BLaER1 (cell line): ENCODE data around the gene NLRP3.
"Not testable (repeated sequence)": the region's sequence is repeated elsewhere in the genome, so short reads cannot be mapped to it uniquely, and the experiment has no call there.

ENCODE experiments used
- H3K27ac ChIP-seq: shearing (Covaris generic); formaldehyde crosslinking; 2 replicates; pipeline ENCODE4 v1.8.1; 2022
- H3K27me3 ChIP-seq: shearing (Covaris generic); formaldehyde crosslinking; 2 replicates; pipeline ENCODE4 v1.8.1; 2022
- H3K36me3 ChIP-seq: shearing (Covaris generic); formaldehyde crosslinking; 2 replicates; pipeline ENCODE4 v1.8.1; 2022
- H3K4me1 ChIP-seq: shearing (Covaris generic); formaldehyde crosslinking; 2 replicates; pipeline ENCODE4 v1.8.1; 2022
- H3K4me2 ChIP-seq: shearing (Covaris generic); formaldehyde crosslinking; 2 replicates; pipeline ENCODE4 v1.8.1; 2022
- H3K4me3 ChIP-seq: shearing (Covaris generic); formaldehyde crosslinking; 2 replicates; pipeline ENCODE4 v1.8.1; 2022
- H3K9ac ChIP-seq: shearing (Covaris generic); formaldehyde crosslinking; 2 replicates; pipeline ENCODE4 v1.8.1; 2022
- H3K9me3 ChIP-seq: shearing (Covaris generic); formaldehyde crosslinking; 2 replicates; pipeline ENCODE4 v1.8.1; 2022
- H4K20me1 ChIP-seq: shearing (Covaris generic); formaldehyde crosslinking; 2 replicates; pipeline ENCODE4 v1.8.1; 2022
- Cebpa-rat ChIP-seq: shearing (Covaris generic); IDR thresholded peaks from 2 replicates; pipeline ENCODE4 v1.8.1; 2022

The NLRP3 gene

GRCh38 chr1:247469141-247469535 is 53.2 kb downstream of the NLRP3 start:
- H3K4me3 ChIP-seq, result no peak overlapping the region
- no peak for TF ChIP-seq Cebpa-rat
- no peaks in the 10 kb centered on the region for H3K9me3 ChIP-seq
- H3K4me1 ChIP-seq, result no peaks in the 10 kb centered on the region
- no peaks in the 10 kb centered on the region for H3K27me3 ChIP-seq
- H3K4me2 ChIP-seq, result no peak overlapping the region
- no peaks in the 10 kb centered on the region for H4K20me1 ChIP-seq
- no peak overlapping the region for H3K27ac ChIP-seq
- H3K9ac ChIP-seq, result no peak overlapping the region
- no peaks in the 10 kb centered on the region for H3K36me3 ChIP-seq

- not testable (repeated sequence) for H3K36me3 ChIP-seq, H4K20me1 ChIP-seq, H3K27ac ChIP-seq, H3K4me1 ChIP-seq, H3K9me3 ChIP-seq, H3K4me3 ChIP-seq, H3K4me2 ChIP-seq, H3K27me3 ChIP-seq, H3K9ac ChIP-seq
These were observed 55.0 kb downstream of the NLRP3 start for GRCh38 chr1:247470942-247471429.

DNA sequence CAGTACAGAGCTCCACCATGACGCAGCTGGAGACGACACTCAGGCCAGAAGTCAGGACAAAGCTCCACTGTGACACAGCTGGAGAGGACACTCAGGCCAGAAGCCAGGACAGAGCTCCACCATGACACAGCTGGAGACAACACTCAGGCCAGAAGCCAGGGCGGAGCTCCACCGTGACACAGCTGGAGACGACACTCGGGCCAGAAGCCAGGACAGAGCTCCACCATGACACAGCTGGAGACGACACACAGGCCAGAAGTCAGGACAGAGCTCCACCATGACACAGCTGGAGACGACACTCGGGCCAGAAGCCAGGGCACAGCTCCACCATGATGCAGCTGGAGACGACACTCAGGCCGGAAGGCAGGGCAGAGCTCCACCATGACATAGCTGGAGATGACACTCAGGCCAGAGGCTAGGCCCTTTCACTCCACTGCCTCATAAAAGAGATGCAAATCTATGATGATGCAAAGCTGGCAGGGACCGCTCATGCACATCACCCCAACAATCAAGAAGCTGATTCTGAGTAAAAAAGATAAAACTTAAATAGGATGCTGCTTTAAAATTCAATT is 55.6 kb downstream of the NLRP3 start:
- H3K4me3 ChIP-seq, result no peak overlapping the region
- no peak overlapping the region for H3K27ac ChIP-seq
- no peaks in the 10 kb centered on the region for H3K36me3 ChIP-seq
- no peaks in the 10 kb centered on the region for H3K27me3 ChIP-seq
- H3K4me2 ChIP-seq, result no peak overlapping the region
- no peak for TF ChIP-seq Cebpa-rat
- no peak overlapping the region for H3K9ac ChIP-seq
- peaks cover 9% of the 10 kb centered on the region for H3K9me3 ChIP-seq
- H3K4me1 ChIP-seq, result no peaks in the 10 kb centered on the region; the same call in 1 of the 2 replicates
- no peaks in the 10 kb centered on the region for H4K20me1 ChIP-seq

DNA sequence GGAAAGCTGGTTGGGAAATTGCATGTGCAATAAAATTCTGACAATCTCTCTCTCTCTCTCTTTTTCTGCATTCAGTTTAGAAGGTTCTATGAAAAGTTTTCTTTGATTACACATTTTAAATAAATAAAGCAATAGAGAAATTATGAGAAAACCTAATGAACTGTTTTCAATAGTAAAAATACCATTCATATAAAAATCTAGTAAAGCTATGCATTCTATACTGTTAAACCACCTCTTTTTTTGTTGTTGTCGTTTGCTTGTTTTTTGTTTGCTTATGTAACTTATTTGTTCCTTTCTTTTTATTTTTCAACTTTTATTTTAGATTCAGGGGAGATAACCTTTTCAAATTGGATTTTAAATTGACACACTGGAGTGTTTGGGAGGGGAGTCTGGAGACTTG is 56.1 kb downstream of the NLRP3 start:
- no peaks in the 10 kb centered on the region for H3K27me3 ChIP-seq
- H3K36me3 ChIP-seq, result no peaks in the 10 kb centered on the region
- no peak overlapping the region for H3K27ac ChIP-seq
- TF ChIP-seq Cebpa-rat, result no peak
- H3K9ac ChIP-seq, result no peak overlapping the region
- no peak overlapping the region for H3K4me2 ChIP-seq
- no peaks in the 10 kb centered on the region; the same call in 1 of the 2 replicates for H3K4me1 ChIP-seq
- no peaks in the 10 kb centered on the region for H4K20me1 ChIP-seq
- H3K9me3 ChIP-seq, result peaks cover 9% of the 10 kb centered on the region
- no peak overlapping the region for H3K4me3 ChIP-seq

- no peak overlapping the region for H3K27ac ChIP-seq
- H3K4me2 ChIP-seq, result no peak overlapping the region
- H3K4me1 ChIP-seq, result no peaks in the 10 kb centered on the region; the same call in 1 of the 2 replicates
- H4K20me1 ChIP-seq, result no peaks in the 10 kb centered on the region
- TF ChIP-seq Cebpa-rat, result no peak
- H3K27me3 ChIP-seq, result no peaks in the 10 kb centered on the region
- peaks cover 9% of the 10 kb centered on the region for H3K9me3 ChIP-seq
- no peak overlapping the region for H3K4me3 ChIP-seq
- H3K36me3 ChIP-seq, result no peaks in the 10 kb centered on the region
- no peak overlapping the region for H3K9ac ChIP-seq
These were observed 58.4 kb downstream of the NLRP3 start for GRCh38 chr1:247474367-247474766.

GRCh38 chr1:247475793-247476192 is 59.8 kb downstream of the NLRP3 start:
- H3K27ac ChIP-seq, result no peak overlapping the region
- no peaks in the 10 kb centered on the region for H3K27me3 ChIP-seq
- TF ChIP-seq Cebpa-rat, result no peak
- H3K4me1 ChIP-seq, result no peaks in the 10 kb centered on the region; the same call in 1 of the 2 replicates
- H3K9me3 ChIP-seq, result peaks cover 9% of the 10 kb centered on the region
- H4K20me1 ChIP-seq, result no peaks in the 10 kb centered on the region
- no peak overlapping the region for H3K4me3 ChIP-seq
- no peak overlapping the region for H3K9ac ChIP-seq
- no peak overlapping the region for H3K4me2 ChIP-seq
- H3K36me3 ChIP-seq, result no peaks in the 10 kb centered on the region

GRCh38 chr1:247476328-247477058 is 60.5 kb downstream of the NLRP3 start:
- H3K27me3 ChIP-seq, H3K4me2 ChIP-seq, H3K27ac ChIP-seq, H3K4me3 ChIP-seq, H3K36me3 ChIP-seq, H3K9ac ChIP-seq, H4K20me1 ChIP-seq, H3K4me1 ChIP-seq, H3K9me3 ChIP-seq: not testable (repeated sequence)

GRCh38 chr1:247482747-247483146 is 66.8 kb downstream of the NLRP3 start:
- no peaks in the 10 kb centered on the region for H3K36me3 ChIP-seq
- no peaks in the 10 kb centered on the region for H3K9me3 ChIP-seq
- H3K4me1 ChIP-seq, result no peaks in the 10 kb centered on the region
- no peaks in the 10 kb centered on the region for H3K27me3 ChIP-seq
- H4K20me1 ChIP-seq, result no peaks in the 10 kb centered on the region
- no peak overlapping the region for H3K4me2 ChIP-seq
- H3K9ac ChIP-seq, result no peak overlapping the region
- no peak overlapping the region for H3K4me3 ChIP-seq
- no peak for TF ChIP-seq Cebpa-rat
- no peak overlapping the region for H3K27ac ChIP-seq

GRCh38 chr1:247487057-247487456 is 71.1 kb downstream of the NLRP3 start:
- Histone ChIP-seq H4K20me1 (no peaks in the 10 kb centered on the region), H3K9ac (no peak overlapping the region), H3K4me2 (no peak overlapping the region), H3K27me3 (no peaks in the 10 kb centered on the region), H3K36me3 (no peaks in the 10 kb centered on the region), H3K9me3 (no peaks in the 10 kb centered on the region), H3K4me3 (no peak overlapping the region), H3K27ac (no peak overlapping the region), H3K4me1 (no peaks in the 10 kb centered on the region)
- TF ChIP-seq Cebpa-rat, result no peak

- no peaks in the 10 kb centered on the region for H3K4me1 ChIP-seq
- no peak for TF ChIP-seq Cebpa-rat
These were observed 75.4 kb downstream of the NLRP3 start for GRCh38 chr1:247491328-247491727.

DNA sequence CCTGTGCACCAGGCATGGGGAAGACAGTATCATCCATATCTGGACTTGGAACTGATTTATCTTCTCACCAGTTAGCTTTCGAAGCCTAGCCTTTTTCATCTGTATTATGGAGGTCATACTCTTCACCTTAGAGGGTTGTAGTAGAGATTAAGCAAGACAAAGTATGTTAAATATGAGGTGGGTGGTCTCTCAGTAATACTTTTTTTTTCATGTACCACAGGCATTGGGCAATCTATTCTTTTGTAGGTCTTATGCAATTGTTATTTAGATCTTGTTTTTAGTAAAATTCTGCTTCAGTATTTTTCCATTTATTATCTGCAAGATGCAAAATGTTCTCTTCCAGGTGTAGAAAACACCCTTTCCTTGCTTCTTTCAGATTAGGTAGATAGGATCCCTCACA is 77.1 kb downstream of the NLRP3 start:
- no peak overlapping the region for H3K27ac ChIP-seq
- H3K36me3 ChIP-seq, result no peaks in the 10 kb centered on the region
- no peaks in the 10 kb centered on the region for H3K27me3 ChIP-seq
- H3K9ac ChIP-seq, result no peak overlapping the region
- H3K9me3 ChIP-seq, result no peaks in the 10 kb centered on the region
- no peak overlapping the region for H3K4me2 ChIP-seq
- no peaks in the 10 kb centered on the region for H4K20me1 ChIP-seq
- no peaks in the 10 kb centered on the region for H3K4me1 ChIP-seq
- H3K4me3 ChIP-seq, result no peak overlapping the region
- no peak for TF ChIP-seq Cebpa-rat

More at GRCh38 chr1:247491328-247491727, 75.4 kb downstream of the NLRP3 start:
- no peaks in the 10 kb centered on the region for H3K27me3 ChIP-seq
- no peak overlapping the region for H3K27ac ChIP-seq
- H3K4me3 ChIP-seq, result no peak overlapping the region
- H3K9ac ChIP-seq, result no peak overlapping the region
- H3K36me3 ChIP-seq, result no peaks in the 10 kb centered on the region
- H3K4me2 ChIP-seq, result no peak overlapping the region
- no peaks in the 10 kb centered on the region for H4K20me1 ChIP-seq
- H3K9me3 ChIP-seq, result no peaks in the 10 kb centered on the region
